K562 (cell line): ENCODE measurements around the gene BTG2. TPM values are rescaled to one million over a fixed set of nuclear protein-coding genes. Genes with fewer than 3 reads are reported as not detected.

Source experiments
- CCAR2 ChIP-seq: fragments of 200-400 bp; formaldehyde crosslinking; IDR thresholded peaks from 2 replicates; pipeline ENCODE4 v1.6.1; 2017; ENCODE audit warnings: mild to moderate bottlenecking, low read depth, low read length
- CREB3L1 ChIP-seq: fragments of 450-650 bp; IDR thresholded peaks from 2 replicates; pipeline ENCODE4 v1.6.1; 2014; ENCODE audit warnings: low read depth, mild to moderate bottlenecking, moderate library complexity, borderline replicate concordance
- ETV5 ChIP-seq: sonication (generic); formaldehyde crosslinking; IDR thresholded peaks from 2 replicates; pipeline ENCODE4 v1.4.0; 2020; ENCODE audit warnings: low read depth, mild to moderate bottlenecking, missing genetic modification reagents
- HDAC2 ChIP-seq: fragments of 450-650 bp; IDR thresholded peaks from 2 replicates; pipeline ENCODE4 v1.6.1; 2016; ENCODE audit warnings: mild to moderate bottlenecking
- MAFK ChIP-seq: IDR thresholded peaks from 2 replicates; pipeline ENCODE4 v1.6.1; 2011; ENCODE audit warnings: low read length, improper control_type of control experiment
- SMARCE1 ChIP-seq: fragments of 450-650 bp; IDR thresholded peaks from 2 replicates; pipeline ENCODE4 v1.7.1; 2016; ENCODE audit warnings: mild to moderate bottlenecking
- ZBED1 ChIP-seq: IDR thresholded peaks from 2 replicates; pipeline ENCODE4 v1.6.1; 2014
- ZNF395 ChIP-seq: fragments of 200-800 bp; sonication (Bioruptor generic); IDR thresholded peaks from 2 replicates; pipeline ENCODE4 v1.6.1; 2017; ENCODE audit warnings: missing genetic modification characterization, missing compliant biosample characterization
- ZSCAN32 ChIP-seq: fragments of 450-650 bp; formaldehyde crosslinking; IDR thresholded peaks from 2 replicates; pipeline ENCODE4 v1.4.0; 2020; ENCODE audit warnings: mild to moderate bottlenecking, moderate library complexity
- polyA plus RNA-seq, 8 experiments: library from polyadenylated mRNA; depleted of rRNA in 4 of 8; stranded (reverse) in 5 of 8; unstranded in 3 of 8; fragments of >200 nt; fragmentation: Nextera tagmentation in 2 of 8; fragmentation: Illumina TruSeq in 1 of 8; extraction: Ambion mirVana in 2 of 8; extraction: Trizol in 1 of 8; gene quantifications; 2 replicates each; pipeline versions ENCODE4 v1.2.1 to v1.2.3, GENCODE V29; 2011 to 2014; ENCODE audit warnings: inconsistent platforms in 1 of 8, missing spikeins in 1 of 8
- total RNA-seq, 7 experiments: library from RNA; depleted of rRNA in 6 of 7; stranded (reverse); fragments of >200 nt in 6 of 7; fragmentation: Illumina TruSeq in 2 of 7; extraction: Trizol in 2 of 7; gene quantifications; 2 replicates each; pipeline versions ENCODE4 v1.2.1 to v1.2.3, GENCODE V29; 2011 to 2021; ENCODE audit warnings: low replicate concordance in 1 of 7
- TF ChIP-seq, protein P1 (sequence below): conservative IDR thresholded peaks from 2 replicates; pipeline ENCODE4 v1.6.1; 2011; ENCODE audit warnings: low read depth, mild to moderate bottlenecking, low read length; ENCODE audit not compliant: control insufficient read depth
- TF ChIP-seq, protein P2 (sequence below): fragments of 450-650 bp; IDR thresholded peaks from 2 replicates; pipeline ENCODE4 v1.6.1; 2016; ENCODE audit warnings: low read depth
- TF ChIP-seq, protein P3 (sequence below): fragments of 450-650 bp; IDR thresholded peaks from 2 replicates; pipeline ENCODE4 v1.6.1; 2016

BTG2 gene
- total and polyA plus RNA-seq, 9 of the 15 experiments (the other 6 are each of a cell fraction or from before 2014, with no cell fraction given), result 2.3 to 41.9 (median 8.7) TPM

DNA sequence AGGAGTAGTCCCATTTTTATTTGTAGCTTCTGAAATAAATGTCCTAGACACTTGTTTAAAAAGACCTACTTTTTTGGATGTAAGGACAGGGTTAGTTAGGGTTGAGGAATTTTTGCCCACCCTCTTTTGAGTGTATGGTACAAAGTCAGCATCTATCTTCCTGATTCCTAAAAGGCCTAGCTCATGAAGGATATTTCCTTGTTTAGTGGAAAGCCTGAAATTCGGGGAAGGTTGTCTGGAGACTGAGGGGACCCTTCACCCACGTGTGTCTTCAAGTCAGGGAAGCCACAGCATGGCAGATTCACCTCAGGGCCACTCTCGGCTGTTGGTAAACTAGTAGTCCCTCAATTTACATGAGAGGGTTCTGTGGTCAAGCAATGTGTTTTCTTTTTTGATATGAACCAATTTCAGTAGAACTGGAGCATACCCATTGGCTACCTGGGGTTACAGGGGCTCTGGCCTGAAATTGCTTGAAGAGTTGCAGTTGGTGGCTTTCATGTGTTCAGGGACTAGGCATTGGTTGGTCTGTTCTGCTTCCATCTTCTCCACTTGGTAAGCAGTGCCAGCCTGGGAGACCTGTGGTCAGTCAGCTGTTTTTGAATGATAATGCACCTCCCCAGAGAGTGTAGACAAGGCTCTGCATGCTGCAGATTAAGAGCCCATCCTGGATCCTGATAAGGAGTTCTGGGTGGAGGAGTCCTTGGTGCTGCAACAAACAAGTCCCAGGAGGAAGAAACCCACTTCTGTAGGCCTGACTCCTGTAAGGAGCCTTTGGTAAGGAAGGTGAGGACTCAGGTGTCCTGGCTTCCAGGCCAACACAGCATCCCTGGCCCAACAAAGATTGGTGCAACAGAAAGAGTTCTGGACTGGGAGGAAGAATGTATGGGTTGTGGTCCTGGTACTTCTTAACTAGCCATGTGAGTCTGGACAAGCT is 6.3 kb downstream of the BTG2 start (continued):
- peak; percentile 69 for TF ChIP-seq ZSCAN32 (CRISPR knock-in tag)
- peak; percentile 89; the same call in 1 of the 2 replicates for TF ChIP-seq ZBED1
- TF ChIP-seq, protein P1, sequence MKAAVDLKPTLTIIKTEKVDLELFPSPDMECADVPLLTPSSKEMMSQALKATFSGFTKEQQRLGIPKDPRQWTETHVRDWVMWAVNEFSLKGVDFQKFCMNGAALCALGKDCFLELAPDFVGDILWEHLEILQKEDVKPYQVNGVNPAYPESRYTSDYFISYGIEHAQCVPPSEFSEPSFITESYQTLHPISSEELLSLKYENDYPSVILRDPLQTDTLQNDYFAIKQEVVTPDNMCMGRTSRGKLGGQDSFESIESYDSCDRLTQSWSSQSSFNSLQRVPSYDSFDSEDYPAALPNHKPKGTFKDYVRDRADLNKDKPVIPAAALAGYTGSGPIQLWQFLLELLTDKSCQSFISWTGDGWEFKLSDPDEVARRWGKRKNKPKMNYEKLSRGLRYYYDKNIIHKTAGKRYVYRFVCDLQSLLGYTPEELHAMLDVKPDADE, result peak; percentile 84; the same call in 1 of the 2 replicates
- peak; percentile 95 for TF ChIP-seq HDAC2
- no peak; the same call in 1 of the 2 replicates for TF ChIP-seq CREB3L1
- TF ChIP-seq ETV5 (CRISPR knock-in tag), result peak; percentile 74
- TF ChIP-seq MAFK, result peak; percentile 21; the same call in 1 of the 2 replicates
- peak; percentile 98 for TF ChIP-seq SMARCE1
- no peak for TF ChIP-seq CCAR2
- TF ChIP-seq, protein P2, sequence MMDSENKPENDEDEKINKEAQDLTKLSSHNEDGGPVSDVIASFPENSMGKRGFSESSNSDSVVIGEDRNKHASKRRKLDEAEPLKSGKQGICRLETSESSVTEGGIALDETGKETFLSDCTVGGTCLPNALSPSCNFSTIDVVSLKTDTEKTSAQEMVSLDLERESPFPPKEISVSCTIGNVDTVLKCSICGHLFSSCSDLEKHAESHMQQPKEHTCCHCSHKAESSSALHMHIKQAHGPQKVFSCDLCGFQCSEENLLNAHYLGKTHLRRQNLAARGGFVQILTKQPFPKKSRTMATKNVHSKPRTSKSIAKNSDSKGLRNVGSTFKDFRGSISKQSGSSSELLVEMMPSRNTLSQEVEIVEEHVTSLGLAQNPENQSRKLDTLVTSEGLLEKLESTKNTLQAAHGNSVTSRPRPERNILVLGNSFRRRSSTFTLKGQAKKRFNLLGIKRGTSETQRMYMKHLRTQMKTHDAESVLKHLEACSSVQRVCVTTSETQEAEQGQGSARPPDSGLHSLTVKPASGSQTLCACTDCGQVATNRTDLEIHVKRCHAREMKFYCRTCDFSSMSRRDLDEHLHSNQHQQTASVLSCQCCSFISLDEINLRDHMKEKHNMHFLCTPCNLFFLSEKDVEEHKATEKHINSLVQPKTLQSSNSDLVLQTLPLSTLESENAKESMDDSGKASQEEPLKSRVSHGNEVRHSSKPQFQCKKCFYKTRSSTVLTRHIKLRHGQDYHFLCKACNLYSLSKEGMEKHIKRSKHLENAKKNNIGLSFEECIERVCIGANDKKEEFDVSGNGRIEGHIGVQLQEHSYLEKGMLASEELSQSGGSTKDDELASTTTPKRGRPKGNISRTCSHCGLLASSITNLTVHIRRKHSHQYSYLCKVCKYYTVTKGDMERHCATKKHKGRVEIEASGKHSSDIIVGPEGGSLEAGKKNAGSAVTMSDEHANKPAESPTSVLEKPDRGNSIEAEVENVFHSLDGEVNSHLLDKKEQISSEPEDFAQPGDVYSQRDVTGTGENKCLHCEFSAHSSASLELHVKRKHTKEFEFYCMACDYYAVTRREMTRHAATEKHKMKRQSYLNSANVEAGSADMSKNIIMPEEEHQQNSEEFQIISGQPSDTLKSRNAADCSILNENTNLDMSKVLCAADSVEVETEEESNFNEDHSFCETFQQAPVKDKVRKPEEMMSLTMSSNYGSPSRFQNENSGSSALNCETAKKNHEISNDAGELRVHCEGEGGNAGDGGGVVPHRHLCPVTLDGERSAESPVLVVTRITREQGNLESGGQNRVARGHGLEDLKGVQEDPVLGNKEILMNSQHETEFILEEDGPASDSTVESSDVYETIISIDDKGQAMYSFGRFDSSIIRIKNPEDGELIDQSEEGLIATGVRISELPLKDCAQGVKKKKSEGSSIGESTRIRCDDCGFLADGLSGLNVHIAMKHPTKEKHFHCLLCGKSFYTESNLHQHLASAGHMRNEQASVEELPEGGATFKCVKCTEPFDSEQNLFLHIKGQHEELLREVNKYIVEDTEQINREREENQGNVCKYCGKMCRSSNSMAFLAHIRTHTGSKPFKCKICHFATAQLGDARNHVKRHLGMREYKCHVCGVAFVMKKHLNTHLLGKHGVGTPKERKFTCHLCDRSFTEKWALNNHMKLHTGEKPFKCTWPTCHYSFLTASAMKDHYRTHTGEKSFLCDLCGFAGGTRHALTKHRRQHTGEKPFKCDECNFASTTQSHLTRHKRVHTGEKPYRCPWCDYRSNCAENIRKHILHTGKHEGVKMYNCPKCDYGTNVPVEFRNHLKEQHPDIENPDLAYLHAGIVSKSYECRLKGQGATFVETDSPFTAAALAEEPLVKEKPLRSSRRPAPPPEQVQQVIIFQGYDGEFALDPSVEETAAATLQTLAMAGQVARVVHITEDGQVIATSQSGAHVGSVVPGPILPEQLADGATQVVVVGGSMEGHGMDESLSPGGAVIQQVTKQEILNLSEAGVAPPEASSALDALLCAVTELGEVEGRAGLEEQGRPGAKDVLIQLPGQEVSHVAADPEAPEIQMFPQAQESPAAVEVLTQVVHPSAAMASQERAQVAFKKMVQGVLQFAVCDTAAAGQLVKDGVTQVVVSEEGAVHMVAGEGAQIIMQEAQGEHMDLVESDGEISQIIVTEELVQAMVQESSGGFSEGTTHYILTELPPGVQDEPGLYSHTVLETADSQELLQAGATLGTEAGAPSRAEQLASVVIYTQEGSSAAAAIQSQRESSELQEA, result no peak
- TF ChIP-seq ZNF395 (CRISPR knock-in tag), result peak; percentile 97
- TF ChIP-seq, protein P3, sequence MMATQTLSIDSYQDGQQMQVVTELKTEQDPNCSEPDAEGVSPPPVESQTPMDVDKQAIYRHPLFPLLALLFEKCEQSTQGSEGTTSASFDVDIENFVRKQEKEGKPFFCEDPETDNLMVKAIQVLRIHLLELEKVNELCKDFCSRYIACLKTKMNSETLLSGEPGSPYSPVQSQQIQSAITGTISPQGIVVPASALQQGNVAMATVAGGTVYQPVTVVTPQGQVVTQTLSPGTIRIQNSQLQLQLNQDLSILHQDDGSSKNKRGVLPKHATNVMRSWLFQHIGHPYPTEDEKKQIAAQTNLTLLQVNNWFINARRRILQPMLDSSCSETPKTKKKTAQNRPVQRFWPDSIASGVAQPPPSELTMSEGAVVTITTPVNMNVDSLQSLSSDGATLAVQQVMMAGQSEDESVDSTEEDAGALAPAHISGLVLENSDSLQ, result peak; percentile 26
